ENCODE results near the gene CD22. TPM values are rescaled to one million over a fixed set of nuclear protein-coding genes. Genes with fewer than 3 reads are reported as not detected.

The CD22 gene
- total RNA-seq: 15.8 TPM
- long read RNA-seq, partial matches to known transcripts: 3 of 6 reads
- long read RNA-seq, other reads (novel, unspliced or antisense): 3 of 6 reads

DNA sequence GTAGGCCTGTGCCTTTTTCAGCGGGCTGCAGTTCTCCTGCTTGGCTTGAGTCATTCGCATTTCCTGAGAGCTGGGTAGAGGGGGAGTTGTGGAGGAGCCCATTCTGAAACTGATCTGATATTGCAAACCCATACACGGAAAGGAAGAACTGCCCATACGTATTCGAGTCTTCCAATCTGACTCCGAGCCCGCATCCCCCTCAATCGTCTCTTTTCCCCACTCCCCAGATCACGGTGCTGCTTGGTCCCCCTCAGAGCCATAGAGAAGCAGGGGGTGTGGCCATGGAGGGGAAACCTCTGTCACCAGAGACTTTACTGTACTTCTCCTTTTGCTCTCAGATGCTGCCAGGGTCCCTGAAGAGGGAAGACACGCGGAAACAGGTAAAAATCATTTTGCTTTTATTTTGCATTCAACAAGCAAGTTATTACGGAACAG is at the start of gene CD22:
CD22 (plus strand) TSS at position 337 of the 435 bp plus-strand sequence. CDS start 2,854 bp downstream, outside the sequence.
- Histone ChIP-seq H3K36me3 (no peaks in the 10 kb centered on the region), H3K4me1 (no peaks in the 10 kb centered on the region), H3K4me3 (no peak within 1 kb of the TSS), H3K9me3 (no peaks in the 10 kb centered on the region), H3K27ac (no peak within 1 kb of the TSS), H3K27me3 (peaks cover 17% of the 10 kb centered on the region)
- DNase-seq: no peak
- TF ChIP-seq, protein P1, sequence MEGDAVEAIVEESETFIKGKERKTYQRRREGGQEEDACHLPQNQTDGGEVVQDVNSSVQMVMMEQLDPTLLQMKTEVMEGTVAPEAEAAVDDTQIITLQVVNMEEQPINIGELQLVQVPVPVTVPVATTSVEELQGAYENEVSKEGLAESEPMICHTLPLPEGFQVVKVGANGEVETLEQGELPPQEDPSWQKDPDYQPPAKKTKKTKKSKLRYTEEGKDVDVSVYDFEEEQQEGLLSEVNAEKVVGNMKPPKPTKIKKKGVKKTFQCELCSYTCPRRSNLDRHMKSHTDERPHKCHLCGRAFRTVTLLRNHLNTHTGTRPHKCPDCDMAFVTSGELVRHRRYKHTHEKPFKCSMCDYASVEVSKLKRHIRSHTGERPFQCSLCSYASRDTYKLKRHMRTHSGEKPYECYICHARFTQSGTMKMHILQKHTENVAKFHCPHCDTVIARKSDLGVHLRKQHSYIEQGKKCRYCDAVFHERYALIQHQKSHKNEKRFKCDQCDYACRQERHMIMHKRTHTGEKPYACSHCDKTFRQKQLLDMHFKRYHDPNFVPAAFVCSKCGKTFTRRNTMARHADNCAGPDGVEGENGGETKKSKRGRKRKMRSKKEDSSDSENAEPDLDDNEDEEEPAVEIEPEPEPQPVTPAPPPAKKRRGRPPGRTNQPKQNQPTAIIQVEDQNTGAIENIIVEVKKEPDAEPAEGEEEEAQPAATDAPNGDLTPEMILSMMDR (IDR thresholded peaks at IDR 0.05): no peak
- ATAC-seq: peak; percentile 56
- intact Hi-C loops (cut with DNase I): no loop called here

GRCh38 chr19:35279374-35279773 is 49.6 kb upstream of the CD22 start:
- no peak for ATAC-seq
- Histone ChIP-seq H3K27ac (no peak overlapping the region), H3K9me3 (no peaks in the 10 kb centered on the region), H3K36me3 (peaks cover 51% of the 10 kb centered on the region), H3K27me3 (no peaks in the 10 kb centered on the region), H3K4me1 (no peaks in the 10 kb centered on the region), H3K4me3 (no peak overlapping the region)
- TF ChIP-seq, protein P1 (IDR thresholded peaks at IDR 0.05): no peak
- intact Hi-C loops (cut with DNase I): no loop called here
- DNase-seq: no peak

DNA sequence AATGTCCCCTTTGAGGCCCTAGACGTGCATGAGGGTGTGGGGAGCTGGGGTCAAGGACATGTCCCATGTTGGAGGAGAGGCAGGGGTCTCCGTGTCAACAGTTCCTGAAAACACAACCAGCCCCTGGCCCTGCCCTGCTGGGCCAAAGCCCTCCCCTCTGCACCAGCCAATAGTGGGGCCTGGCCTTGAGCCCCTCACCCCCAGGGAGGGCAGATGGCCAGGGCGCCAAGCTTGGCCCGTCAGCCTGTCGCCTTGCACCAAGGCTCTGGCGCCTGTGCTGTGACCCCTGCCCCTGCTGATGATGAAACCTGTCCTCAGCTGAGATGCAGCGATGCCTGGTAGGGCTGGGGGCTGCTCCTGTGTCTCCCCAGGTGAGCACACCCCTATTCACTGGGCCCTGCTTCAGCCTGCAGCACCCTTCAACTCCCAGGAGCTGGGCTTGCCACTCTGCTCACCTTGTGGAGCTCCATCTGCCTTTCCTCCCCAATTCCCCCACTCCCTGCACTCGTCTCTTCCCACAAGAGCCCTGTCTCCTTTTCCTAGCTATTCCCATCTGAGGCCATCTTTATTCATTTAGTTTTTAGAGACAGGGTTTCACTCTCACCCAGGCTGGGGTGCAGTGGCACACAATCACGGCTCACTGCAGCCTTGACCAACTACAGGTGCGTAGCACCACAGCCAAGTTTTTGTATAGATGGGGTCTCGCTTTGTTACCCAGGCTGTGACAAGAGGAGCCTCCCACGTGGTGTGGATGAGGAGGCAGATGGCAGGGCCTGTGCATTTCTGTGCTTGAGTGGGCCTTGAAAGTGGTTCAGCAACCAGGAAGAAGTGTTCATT is 48.8 kb upstream of the CD22 start:
- H3K27ac ChIP-seq: no peak overlapping the region
- ATAC-seq (no peak), DNase-seq (no peak)
- TF ChIP-seq, protein P1 (IDR thresholded peaks at IDR 0.05): no peak
- intact Hi-C loops (cut with DNase I): no loop called here
- H3K36me3 ChIP-seq: peaks cover 42% of the 10 kb centered on the region
- H3K4me1 ChIP-seq: no peaks in the 10 kb centered on the region
- H3K27me3 ChIP-seq: no peaks in the 10 kb centered on the region
- no peaks in the 10 kb centered on the region for H3K9me3 ChIP-seq
- no peak overlapping the region for H3K4me3 ChIP-seq

DNA sequence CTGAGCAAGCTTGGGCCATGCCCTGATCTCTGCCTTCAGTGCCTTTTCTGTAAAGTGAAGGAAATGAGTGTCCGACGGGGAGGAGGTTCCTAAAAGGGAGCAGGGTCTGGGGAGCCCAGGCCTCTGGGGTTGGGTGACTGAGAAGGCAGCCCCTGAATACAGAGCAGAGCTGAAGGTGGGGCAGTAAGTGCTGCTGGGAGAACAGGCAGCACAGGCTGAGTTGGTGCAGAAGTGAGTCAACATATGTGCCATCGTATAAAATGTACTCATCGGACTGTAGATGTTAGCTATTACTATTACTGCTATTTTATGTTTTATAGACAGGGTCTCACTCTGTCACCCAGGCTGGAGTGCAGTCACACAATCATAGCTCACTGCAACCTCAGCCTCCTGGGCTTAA is 47.7 kb upstream of the CD22 start:
- Histone ChIP-seq H3K27ac (no peak overlapping the region), H3K4me1 (no peaks in the 10 kb centered on the region), H3K36me3 (peaks cover 31% of the 10 kb centered on the region), H3K4me3 (no peak overlapping the region), H3K9me3 (no peaks in the 10 kb centered on the region), H3K27me3 (no peaks in the 10 kb centered on the region)
- TF ChIP-seq, protein P1 (IDR thresholded peaks at IDR 0.05): no peak
- intact Hi-C loops (cut with DNase I): no loop called here
- ATAC-seq: no peak
- no peak for DNase-seq

DNA sequence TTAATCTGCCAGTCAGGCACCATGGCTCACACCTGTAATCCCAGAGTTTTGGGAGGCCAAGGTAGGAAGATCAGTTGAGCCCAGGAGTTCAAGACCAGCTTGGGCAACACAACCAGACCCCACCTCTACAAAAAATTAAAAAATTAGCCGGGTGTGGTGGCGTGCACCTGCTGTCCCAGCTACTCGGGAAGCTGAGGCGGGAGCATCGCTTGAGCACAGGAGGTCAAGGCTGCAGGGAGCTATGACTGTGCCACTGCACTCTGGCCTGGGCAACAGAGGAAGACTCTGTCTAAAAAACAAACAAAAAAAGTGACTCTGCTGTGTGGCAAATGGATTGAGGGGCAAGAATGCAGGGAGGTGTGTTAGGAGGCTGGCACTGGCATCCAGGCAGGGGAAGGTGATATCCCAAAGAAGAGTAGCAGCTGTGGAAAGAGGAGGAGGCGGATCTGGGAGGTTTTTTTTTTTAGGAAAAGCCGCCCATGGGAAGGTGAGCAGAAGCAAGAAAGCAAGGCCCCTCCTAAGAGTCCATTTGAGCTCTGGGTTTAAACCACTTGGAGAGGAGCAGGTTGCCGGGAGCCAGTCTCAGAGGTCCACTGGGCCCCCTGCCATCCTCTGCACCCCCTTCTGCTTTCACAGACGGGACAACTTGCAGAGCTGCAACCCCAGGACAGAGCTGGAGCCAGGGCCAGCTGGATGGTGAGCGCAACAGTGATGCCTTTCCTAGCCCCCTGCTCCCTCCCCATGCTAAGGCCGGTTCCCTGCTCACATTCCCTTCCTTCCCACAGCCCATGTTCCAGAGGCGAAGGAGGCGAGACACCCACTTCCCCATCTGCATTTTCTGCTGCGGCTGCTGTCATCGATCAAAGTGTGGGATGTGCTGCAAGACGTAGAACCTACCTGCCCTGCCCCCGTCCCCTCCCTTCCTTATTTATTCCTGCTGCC is 44.6 kb upstream of the CD22 start:
- DNase-seq: no peak
- Histone ChIP-seq H3K27ac (no peak overlapping the region), H3K4me1 (no peaks in the 10 kb centered on the region), H3K36me3 (peaks cover under 1% of the 10 kb centered on the region), H3K4me3 (no peak overlapping the region), H3K27me3 (no peaks in the 10 kb centered on the region), H3K9me3 (no peaks in the 10 kb centered on the region)
- intact Hi-C loops (cut with DNase I): no loop called here
- ATAC-seq: no peak
- TF ChIP-seq, protein P1 (IDR thresholded peaks at IDR 0.05): no peak

Measured in upper lobe of right lung (tissue), 1 donor.